H9 (cell line): Measurements from ENCODE around the gene APBA2. TPM values are rescaled to one million over a fixed set of nuclear protein-coding genes. Genes with fewer than 3 reads are reported as not detected.

Experiments
- DNase-seq: peaks from one replicate; pipeline ENCODE4 v3.0.0-alpha.2; 2017
- H2AFZ ChIP-seq: one replicate; pipeline ENCODE4 v1.6.1; 2013; ENCODE audit warnings: mild to moderate bottlenecking, low read length, control low read depth, moderate library complexity
- H2AK5ac ChIP-seq: 2 replicates; pipeline ENCODE4 v1.6.1; 2013; ENCODE audit warnings: low read length, control low read depth, mixed read lengths; ENCODE audit not compliant: insufficient read length
- H2BK120ac ChIP-seq: one replicate; pipeline ENCODE4 v1.6.1; 2013; ENCODE audit warnings: low read depth, mild to moderate bottlenecking, low read length, control low read depth, inconsistent platforms; ENCODE audit not compliant: poor library complexity, severe bottlenecking
- H2BK12ac ChIP-seq: 2 replicates; pipeline ENCODE4 v1.6.1; 2013; ENCODE audit warnings: low read length, control low read depth, mixed read lengths, low read depth; ENCODE audit not compliant: insufficient read length
- H2BK15ac ChIP-seq: 2 replicates; pipeline ENCODE4 v1.6.1; 2013; ENCODE audit warnings: low read depth, low read length, control low read depth
- H2BK20ac ChIP-seq: one replicate; pipeline ENCODE4 v1.6.1; 2013; ENCODE audit warnings: low read depth, mild to moderate bottlenecking, low read length, control low read depth, inconsistent platforms; ENCODE audit not compliant: poor library complexity, severe bottlenecking
- H2BK5ac ChIP-seq: 2 replicates; pipeline ENCODE4 v1.6.1; 2013; ENCODE audit warnings: low read length, control low read depth, mixed read lengths; ENCODE audit not compliant: insufficient read length
- H3K14ac ChIP-seq: 2 replicates; pipeline ENCODE4 v1.6.1; 2013; ENCODE audit warnings: low read length, control low read depth; ENCODE audit not compliant: insufficient read depth
- H3K18ac ChIP-seq: 2 replicates; pipeline ENCODE4 v1.6.1; 2013; ENCODE audit warnings: low read depth, mild to moderate bottlenecking, mixed read lengths, low read length, control low read depth; ENCODE audit not compliant: insufficient read length
- H3K23ac ChIP-seq: 2 replicates; pipeline ENCODE4 v1.6.1; 2013; ENCODE audit warnings: low read length, control low read depth, mixed read lengths, low read depth; ENCODE audit not compliant: insufficient read length
- H3K23me2 ChIP-seq: 2 replicates; pipeline ENCODE4 v1.6.1; 2013; ENCODE audit warnings: low read depth, mild to moderate bottlenecking, mixed read lengths, low read length, control low read depth; ENCODE audit not compliant: insufficient read length, poor library complexity, severe bottlenecking
- H3K27ac ChIP-seq: 2 replicates; pipeline ENCODE4 v1.5.1; 2013; ENCODE audit warnings: low read length, control low read depth, mixed read lengths, low read depth; ENCODE audit not compliant: insufficient read length
- H3K27me3 ChIP-seq: 2 replicates; pipeline ENCODE4 v1.6.1; 2013; ENCODE audit warnings: low read length, control low read depth, inconsistent platforms; ENCODE audit not compliant: insufficient read depth
- H3K4ac ChIP-seq: 2 replicates; pipeline ENCODE4 v1.6.1; 2013; ENCODE audit warnings: low read depth, mild to moderate bottlenecking, control low read depth, inconsistent platforms, low read length, moderate library complexity
- H3K4me1 ChIP-seq: 2 replicates; pipeline ENCODE4 v1.6.1; 2013; ENCODE audit warnings: low read length, control low read depth, inconsistent platforms; ENCODE audit not compliant: insufficient read depth
- H3K4me2 ChIP-seq: 2 replicates; pipeline ENCODE4 v1.6.1; 2013; ENCODE audit warnings: low read length, control low read depth, mixed read lengths; ENCODE audit not compliant: insufficient read length, insufficient read depth
- H3K56ac ChIP-seq: 2 replicates; pipeline ENCODE4 v1.6.1; 2013; ENCODE audit warnings: low read depth, mild to moderate bottlenecking, mixed read lengths, low read length, control low read depth; ENCODE audit not compliant: insufficient read length
- H3K79me1 ChIP-seq: 2 replicates; pipeline ENCODE4 v1.6.1; 2013; ENCODE audit warnings: low read depth, mild to moderate bottlenecking, moderate library complexity, low read length, control low read depth, inconsistent platforms; ENCODE audit not compliant: insufficient read depth, poor library complexity, severe bottlenecking
- H3K79me2 ChIP-seq: 2 replicates; pipeline ENCODE4 v1.6.1; 2013; ENCODE audit warnings: low read length, control low read depth, inconsistent platforms; ENCODE audit not compliant: insufficient read depth
- H3K9ac ChIP-seq: 2 replicates; pipeline ENCODE4 v1.6.1; 2013; ENCODE audit warnings: low read length, control low read depth, mixed read lengths; ENCODE audit not compliant: insufficient read length; ENCODE audit errors: extremely low read depth
- H3K9me3 ChIP-seq: one replicate; pipeline ENCODE4 v1.6.1; 2013; ENCODE audit warnings: low read depth, low read length, inconsistent platforms; ENCODE audit not compliant: control insufficient read depth
- H3T11ph ChIP-seq: one replicate; pipeline ENCODE4 v1.6.1; 2013; ENCODE audit warnings: mild to moderate bottlenecking, low read length, control low read depth, inconsistent platforms
- H4K20me1 ChIP-seq: one replicate; pipeline ENCODE4 v1.6.1; 2013; ENCODE audit not compliant: control insufficient read depth, insufficient read length, insufficient read depth
- H4K5ac ChIP-seq: 2 replicates; pipeline ENCODE4 v1.6.1; 2013; ENCODE audit warnings: low read depth, mild to moderate bottlenecking, mixed read lengths, low read length, control low read depth; ENCODE audit not compliant: insufficient read length
- H4K8ac ChIP-seq: replicated peaks from 2 replicates; pipeline ENCODE4 v1.6.1; 2013; ENCODE audit warnings: low read length, control low read depth, mixed read lengths, low read depth; ENCODE audit not compliant: insufficient read length
- H4K91ac ChIP-seq: 2 replicates; pipeline ENCODE4 v1.6.1; 2013; ENCODE audit warnings: low read depth, mild to moderate bottlenecking, moderate library complexity, mixed read lengths, low read length, control low read depth; ENCODE audit not compliant: insufficient read length
- H3K27ac Mint-ChIP-seq, 3 experiments: 2 replicates in 2 of 3; 3 replicates in 1 of 3; pipeline ENCODE4 v1.8.0; 2020 to 2021; ENCODE audit warnings: mixed read lengths in 3 of 3, mild to moderate bottlenecking in 1 of 3, moderate library complexity in 1 of 3
- H3K27me3 Mint-ChIP-seq: 2 replicates; pipeline ENCODE4 v1.8.0; 2021; ENCODE audit warnings: low read depth, mild to moderate bottlenecking, moderate library complexity, mixed read lengths
- H3K36me3 Mint-ChIP-seq, 3 experiments: 2 replicates in 2 of 3; 3 replicates in 1 of 3; pipeline ENCODE4 v1.8.0; 2020 to 2021; ENCODE audit warnings: low read depth in 3 of 3, mixed read lengths in 3 of 3; ENCODE audit not compliant: insufficient read depth in 1 of 3
- H3K4me1 Mint-ChIP-seq, 2 experiments: 2 replicates each; pipeline ENCODE4 v1.8.0; 2020; ENCODE audit warnings: mixed read lengths in 2 of 2
- H3K4me3 Mint-ChIP-seq, 2 experiments: 2 replicates in 1 of 2; 3 replicates in 1 of 2; pipeline ENCODE4 v1.8.0; 2020 to 2021; ENCODE audit warnings: mild to moderate bottlenecking in 2 of 2, mixed read lengths in 2 of 2, moderate library complexity in 1 of 2
- H3K9me3 Mint-ChIP-seq, 2 experiments: 2 replicates in 1 of 2; 3 replicates in 1 of 2; pipeline ENCODE4 v1.8.0; 2020; ENCODE audit warnings: mild to moderate bottlenecking in 2 of 2, mixed read lengths in 2 of 2, moderate library complexity in 1 of 2
- WGBS: extraction: QIAGEN DNeasy Blood & Tissue Kit; methylation state at CpG from one replicate; pipeline ENCODE4 v1.1.7; 2013; ENCODE audit warnings: missing lambda C conversion rate, low lambda C conversion rate, mixed read lengths; ENCODE audit not compliant: insufficient read length; ENCODE audit errors: extremely low coverage; 5-methylcytosine and 5-hydroxymethylcytosine counted together
- total RNA-seq: library from RNA; stranded (reverse); gene quantifications from 2 replicates; pipeline ENCODE4 v1.2.1, GENCODE V29; 2021
- TF ChIP-seq, protein P1 (sequence below): fragments of 200-600 bp; sonication (generic); conservative IDR thresholded peaks from 3 replicates; pipeline ENCODE4 v1.8.0; 2021; ENCODE audit warnings: antibody characterized with exemption, mild to moderate bottlenecking

APBA2 gene
- total RNA-seq, 1 experiment from 2014 or later: 14.3 TPM

DNA sequence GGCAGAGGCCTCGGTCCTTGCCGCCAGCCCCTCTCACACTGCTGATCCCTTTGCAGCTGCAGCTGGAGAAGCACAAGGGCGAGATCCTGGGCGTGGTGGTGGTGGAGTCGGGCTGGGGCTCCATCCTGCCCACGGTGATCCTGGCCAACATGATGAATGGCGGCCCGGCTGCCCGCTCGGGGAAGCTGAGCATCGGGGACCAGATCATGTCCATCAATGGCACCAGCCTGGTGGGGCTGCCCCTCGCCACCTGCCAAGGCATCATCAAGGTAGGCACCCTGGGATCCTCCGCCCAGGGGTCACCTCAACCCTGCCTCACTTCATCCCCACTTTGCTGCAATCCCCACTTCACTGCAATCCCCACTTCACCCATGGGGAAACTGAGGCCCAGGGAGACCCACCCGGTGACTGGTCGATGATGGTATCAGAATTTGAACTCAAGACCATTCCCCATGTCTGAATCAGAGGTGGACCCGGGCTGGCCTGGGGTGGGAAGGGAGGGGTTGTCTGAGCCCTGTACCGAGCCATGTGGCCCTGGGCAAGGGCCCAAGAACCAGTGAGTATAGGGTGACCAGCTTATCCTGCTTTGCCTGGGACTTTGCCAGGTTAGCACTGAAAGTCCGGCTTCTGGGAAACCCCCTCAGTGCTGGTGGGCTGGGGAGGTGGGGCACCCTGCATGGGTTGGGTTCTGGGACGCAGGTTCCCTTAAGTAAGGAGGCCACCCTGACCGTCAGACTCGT is 220.9 kb downstream of the APBA2 start:
- no CpG with 5 or more reads among the region's 21 CpGs for WGBS
- Histone ChIP-seq H4K5ac (no peak overlapping the region), H2BK120ac (no peak overlapping the region), H3K18ac (no peak overlapping the region), H3K4me1 (peaks cover 2% of the 10 kb centered on the region; the same call in 1 of the 2 replicates), H3T11ph (no peak overlapping the region), H2BK20ac (no peak overlapping the region), H2BK12ac (no peak overlapping the region), H3K14ac (no peak overlapping the region), H3K23ac (no peak overlapping the region), H3K9me3 (no peaks in the 10 kb centered on the region), H3K56ac (no peak overlapping the region), H3K9ac (no peak overlapping the region), H2AFZ (no peak overlapping the region), H3K23me2 (no peaks in the 10 kb centered on the region), H3K27me3 (no peaks in the 10 kb centered on the region), H3K79me1 (no peaks in the 10 kb centered on the region), H3K4ac (no peak overlapping the region), H4K91ac (no peak overlapping the region), H3K27ac (no peak overlapping the region), H2BK15ac (no peak overlapping the region), H4K20me1 (no peaks in the 10 kb centered on the region), H3K79me2 (no peaks in the 10 kb centered on the region), H2AK5ac (no peak overlapping the region), H4K8ac (no peak overlapping the region), H2BK5ac (no peak overlapping the region), H3K4me2 (no peak overlapping the region)
- peaks cover 2% of the 10 kb centered on the region; the same call in 1 of the 2 replicates for H3K27me3 Mint-ChIP-seq
- H3K36me3 Mint-ChIP-seq: peaks cover 0 to 4% (median 0%) of the 10 kb centered on the region in 3 experiments; a peak in 2 of 7 replicates
- no peaks in the 10 kb centered on the region; a peak in 1 of 5 replicates for H3K9me3 Mint-ChIP-seq
- H3K4me3 Mint-ChIP-seq: no peak overlapping the region
- peak overlapping the region in 1 of 3 experiments; percentile 40; a peak in 1 of 7 replicates for H3K27ac Mint-ChIP-seq
- no peak for DNase-seq
- peaks cover 12 to 22% of the 10 kb centered on the region in 2 experiments for H3K4me1 Mint-ChIP-seq
- TF ChIP-seq, protein P1, sequence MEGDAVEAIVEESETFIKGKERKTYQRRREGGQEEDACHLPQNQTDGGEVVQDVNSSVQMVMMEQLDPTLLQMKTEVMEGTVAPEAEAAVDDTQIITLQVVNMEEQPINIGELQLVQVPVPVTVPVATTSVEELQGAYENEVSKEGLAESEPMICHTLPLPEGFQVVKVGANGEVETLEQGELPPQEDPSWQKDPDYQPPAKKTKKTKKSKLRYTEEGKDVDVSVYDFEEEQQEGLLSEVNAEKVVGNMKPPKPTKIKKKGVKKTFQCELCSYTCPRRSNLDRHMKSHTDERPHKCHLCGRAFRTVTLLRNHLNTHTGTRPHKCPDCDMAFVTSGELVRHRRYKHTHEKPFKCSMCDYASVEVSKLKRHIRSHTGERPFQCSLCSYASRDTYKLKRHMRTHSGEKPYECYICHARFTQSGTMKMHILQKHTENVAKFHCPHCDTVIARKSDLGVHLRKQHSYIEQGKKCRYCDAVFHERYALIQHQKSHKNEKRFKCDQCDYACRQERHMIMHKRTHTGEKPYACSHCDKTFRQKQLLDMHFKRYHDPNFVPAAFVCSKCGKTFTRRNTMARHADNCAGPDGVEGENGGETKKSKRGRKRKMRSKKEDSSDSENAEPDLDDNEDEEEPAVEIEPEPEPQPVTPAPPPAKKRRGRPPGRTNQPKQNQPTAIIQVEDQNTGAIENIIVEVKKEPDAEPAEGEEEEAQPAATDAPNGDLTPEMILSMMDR: no peak
